PC-3 (cell line): ENCODE data around the gene HOXA10. TPM values are rescaled to one million over a fixed set of nuclear protein-coding genes. Genes with fewer than 3 reads are reported as not detected.

ENCODE experiments used
- ATAC-seq: fragments of 200-7000 bp; cut with Tn5 transposase; 2 replicates; pipeline ENCODE4 v1.9.1; 2020; ENCODE audit warnings: mild to moderate bottlenecking, moderate library complexity
- BruUV-seq: library from RNA; stranded (reverse); fragments of 400-500 nt; replicated peaks from 2 replicates; lab custom pipeline; 2021; lab: Mats Ljungman, UMichigan
- CTCF ChIA-PET: fragments of 300-600 bp; sonication (Branson Sonifier 250); formaldehyde crosslinking; loops from one replicate; lab custom pipeline; 2022; ENCODE audit warnings: antibody characterized with exemption; lab: Charles Lee
- POLR2A ChIA-PET: fragments of 300-600 bp; sonication (Branson Sonifier 250); formaldehyde crosslinking; loops from one replicate; lab custom pipeline; 2022; ENCODE audit warnings: antibody characterized with exemption; ENCODE audit not compliant: unreplicated experiment; lab: Charles Lee
- DNase-seq: peaks from one replicate; pipeline ENCODE4 v3.0.0-alpha.2; 2015
- H2AFZ ChIP-seq: fragments of 300-600 bp; sonication (generic); 2 replicates; pipeline ENCODE4 v1.6.0; 2016; ENCODE audit warnings: antibody characterized with exemption, low read length
- H3F3A ChIP-seq: fragments of 300-600 bp; sonication (generic); one replicate; pipeline ENCODE4 v1.6.0; 2017; ENCODE audit warnings: antibody characterized with exemption, low read length, control low read depth, mild to moderate bottlenecking; ENCODE audit not compliant: unreplicated experiment
- H3K27ac ChIP-seq: fragments of 300-600 bp; sonication (generic); 2 replicates; pipeline ENCODE4 v1.5.1; 2016; ENCODE audit warnings: mild to moderate bottlenecking, low read length
- H3K27me3 ChIP-seq: fragments of 300-600 bp; sonication (generic); 2 replicates; pipeline ENCODE4 v1.6.1; 2016; ENCODE audit warnings: low read length, mixed read lengths
- H3K36me3 ChIP-seq: fragments of 300-600 bp; sonication (generic); 2 replicates; pipeline ENCODE4 v1.6.1; 2016; ENCODE audit warnings: low read depth, mixed run types, low read length, mixed read lengths
- H3K4me1 ChIP-seq: fragments of 300-600 bp; sonication (generic); 2 replicates; pipeline ENCODE4 v1.5.1; 2016; ENCODE audit warnings: low read length; ENCODE audit not compliant: insufficient read depth
- H3K4me2 ChIP-seq: fragments of 300-600 bp; sonication (generic); 2 replicates; pipeline ENCODE4 v1.6.0; 2016; ENCODE audit warnings: low read length
- H3K4me3 ChIP-seq: fragments of 300-600 bp; sonication (generic); 2 replicates; pipeline ENCODE4 v1.5.1; 2016; ENCODE audit warnings: mild to moderate bottlenecking, low read length, mixed read lengths
- H3K79me2 ChIP-seq: fragments of 300-600 bp; sonication (generic); 2 replicates; pipeline ENCODE4 v1.6.1; 2017; ENCODE audit warnings: low read length, mixed read lengths
- H3K9ac ChIP-seq: fragments of 300-600 bp; sonication (generic); 2 replicates; pipeline ENCODE4 v1.6.0; 2016; ENCODE audit warnings: mild to moderate bottlenecking, low read length
- H3K9me2 ChIP-seq: fragments of 300-600 bp; sonication (generic); replicated peaks from 2 replicates; pipeline ENCODE4 v1.6.1; 2016; ENCODE audit warnings: mixed run types, low read length, mixed read lengths
- H3K9me3 ChIP-seq: fragments of 300-600 bp; sonication (generic); 2 replicates; pipeline ENCODE4 v1.6.1; 2016; ENCODE audit warnings: low read length, mixed read lengths
- H4K20me1 ChIP-seq: fragments of 300-600 bp; sonication (generic); 2 replicates; pipeline ENCODE4 v1.6.1; 2016; ENCODE audit warnings: low read length, mixed read lengths
- EZH2 ChIP-seq: fragments of 300-600 bp; sonication (generic); IDR thresholded peaks from one replicate; pipeline ENCODE4 v1.6.1; 2017; ENCODE audit warnings: antibody characterized with exemption, mild to moderate bottlenecking, low read length; ENCODE audit not compliant: unreplicated experiment
- EZH2phosphoT487 ChIP-seq: fragments of 300-600 bp; sonication (generic); IDR thresholded peaks from 2 replicates; pipeline ENCODE4 v1.6.1; 2018; ENCODE audit warnings: mild to moderate bottlenecking, antibody characterized with exemption, low read length, borderline replicate concordance
- intact Hi-C: fragments of 100-400 bp; cut with micrococcal nuclease; formaldehyde crosslinking; loops from 2 replicates; pipeline ENCODE4 v1.9.0; 2023
- total RNA-seq: library from RNA; depleted of rRNA; stranded (reverse); fragments of >200 nt; gene quantifications from 2 replicates; pipeline ENCODE4 v1.2.3, GENCODE V29; 2014
- TF ChIP-seq, protein P1 (sequence below): fragments of 300-600 bp; sonication (generic); conservative IDR thresholded peaks from 2 replicates; pipeline ENCODE4 v1.5.1; 2017; ENCODE audit warnings: antibody characterized with exemption, low read depth, mild to moderate bottlenecking, low read length

HOXA10 gene
- total RNA-seq, 1 experiment from 2014 or later, result 46.1 TPM

- Histone ChIP-seq H2AFZ (no peak overlapping the region), H3K79me2 (peaks cover 100% of the 10 kb centered on the region), H3K9me2 (no peaks in the 10 kb centered on the region), H3K4me1 (peaks cover 18% of the 10 kb centered on the region), H3K9ac (peak overlapping the region; percentile 90), H3K4me3 (peak overlapping the region; percentile 84), H3K27me3 (no peaks in the 10 kb centered on the region), H3K27ac (peak overlapping the region; percentile 97), H3K4me2 (peak overlapping the region; percentile 93), H3K9me3 (no peaks in the 10 kb centered on the region), H3K36me3 (0 out of 2 replicates have a peak, but pooled peaks cover 4% of the 10 kb centered on the region), H3F3A (no peaks in the 10 kb centered on the region), H4K20me1 (no peaks in the 10 kb centered on the region)
- CTCF ChIA-PET, result interaction anchor here (0.5 kb wide), 1 partner anchor 489 kb away, joined by 3 read pairs; the partner anchor contains the start of gene HIBADH
- no peak for TF ChIP-seq EZH2
- TF ChIP-seq, protein P1, sequence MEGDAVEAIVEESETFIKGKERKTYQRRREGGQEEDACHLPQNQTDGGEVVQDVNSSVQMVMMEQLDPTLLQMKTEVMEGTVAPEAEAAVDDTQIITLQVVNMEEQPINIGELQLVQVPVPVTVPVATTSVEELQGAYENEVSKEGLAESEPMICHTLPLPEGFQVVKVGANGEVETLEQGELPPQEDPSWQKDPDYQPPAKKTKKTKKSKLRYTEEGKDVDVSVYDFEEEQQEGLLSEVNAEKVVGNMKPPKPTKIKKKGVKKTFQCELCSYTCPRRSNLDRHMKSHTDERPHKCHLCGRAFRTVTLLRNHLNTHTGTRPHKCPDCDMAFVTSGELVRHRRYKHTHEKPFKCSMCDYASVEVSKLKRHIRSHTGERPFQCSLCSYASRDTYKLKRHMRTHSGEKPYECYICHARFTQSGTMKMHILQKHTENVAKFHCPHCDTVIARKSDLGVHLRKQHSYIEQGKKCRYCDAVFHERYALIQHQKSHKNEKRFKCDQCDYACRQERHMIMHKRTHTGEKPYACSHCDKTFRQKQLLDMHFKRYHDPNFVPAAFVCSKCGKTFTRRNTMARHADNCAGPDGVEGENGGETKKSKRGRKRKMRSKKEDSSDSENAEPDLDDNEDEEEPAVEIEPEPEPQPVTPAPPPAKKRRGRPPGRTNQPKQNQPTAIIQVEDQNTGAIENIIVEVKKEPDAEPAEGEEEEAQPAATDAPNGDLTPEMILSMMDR, result no peak
- DNase-seq, result no peak
- no TSS peak for BruUV-seq
- no peak; the same call in 1 of the 2 replicates for ATAC-seq
- intact Hi-C loops, result no loop called here
- POLR2A ChIA-PET, result interaction anchor here (0.8 to 1.1 kb wide), 2 partner anchors 11 to 31 kb away, joined by 5 to 6 read pairs; no protein-coding TSS in a partner anchor
Measured at GRCh38 chr7:27173511-27173955, 587 bp downstream of the HOXA10 start.

DNA sequence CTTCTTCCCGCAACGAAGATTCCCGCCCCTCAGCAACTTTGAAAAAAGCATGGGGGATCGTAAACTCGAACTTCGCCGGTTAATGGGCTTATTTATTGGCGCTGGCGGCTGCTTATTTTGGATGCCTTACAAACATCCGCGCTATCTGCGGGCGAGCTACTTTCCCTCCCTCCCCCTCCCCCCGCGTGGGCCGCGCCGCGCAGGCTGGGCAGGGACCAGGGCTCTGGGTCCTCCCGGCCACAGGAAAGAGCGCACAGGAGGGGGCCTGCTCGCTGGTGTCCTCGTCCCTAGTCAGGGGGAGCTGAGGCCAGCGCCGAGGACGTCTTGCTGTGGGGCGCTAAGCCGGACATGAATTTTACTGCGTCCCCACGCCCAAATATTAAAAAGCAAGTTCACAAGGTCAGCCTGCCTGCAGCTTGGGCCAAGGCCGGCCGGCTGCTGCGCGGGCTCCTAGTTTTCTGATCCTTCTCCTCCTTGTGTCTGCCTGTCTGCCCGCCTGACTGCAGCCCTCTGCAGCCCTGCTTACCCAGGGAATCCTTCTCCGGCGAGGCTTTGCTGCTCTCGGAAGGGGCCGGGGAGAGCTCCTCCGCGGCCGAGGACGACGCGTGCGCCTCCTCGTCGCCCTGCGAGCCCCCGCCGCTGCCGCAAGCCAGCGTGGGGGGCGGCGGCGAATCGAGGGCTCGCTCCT lies 1.2 kb downstream of the HOXA10 start:
- Histone ChIP-seq H3K4me2 (peak overlapping the region; percentile 93), H3K4me3 (peak overlapping the region; percentile 84), H2AFZ (no peak overlapping the region), H3K27me3 (no peaks in the 10 kb centered on the region), H3K27ac (peak overlapping the region; percentile 97), H3K9me2 (no peaks in the 10 kb centered on the region), H3K9me3 (no peaks in the 10 kb centered on the region), H3K4me1 (peaks cover 21% of the 10 kb centered on the region), H4K20me1 (no peaks in the 10 kb centered on the region), H3K36me3 (0 out of 2 replicates have a peak, but pooled peaks cover 4% of the 10 kb centered on the region), H3K9ac (peak overlapping the region; percentile 90), H3K79me2 (peaks cover 100% of the 10 kb centered on the region), H3F3A (no peaks in the 10 kb centered on the region)
- intact Hi-C loops, result no loop called here
- no peak for TF ChIP-seq EZH2phosphoT487
- TF ChIP-seq EZH2, result no peak
- TF ChIP-seq, protein P1, result no peak
- BruUV-seq, result no TSS peak
- CTCF ChIA-PET, result interaction anchor here (0.5 to 0.7 kb wide), 3 partner anchors 9 to 600 kb away, joined by 3 read pairs; partner anchors contain the start of gene HIBADH
- POLR2A ChIA-PET, result interaction anchor here (0.5 to 1.3 kb wide), 7 partner anchors 10 to 32 kb away, joined by 3 to 7 read pairs (median 5); partner anchors contain the start of genes HOXA11 and HOXA13
- ATAC-seq (peak; percentile 24), DNase-seq (peak; percentile 87)
